ENCODE results near the gene RPL13. TPM values are rescaled to one million over a fixed set of nuclear protein-coding genes. Genes with fewer than 3 reads are reported as not detected.

The RPL13 gene
- total and polyA plus RNA-seq, 2 experiments from 2014 or later: 1,293 to 5,939 TPM

DNA sequence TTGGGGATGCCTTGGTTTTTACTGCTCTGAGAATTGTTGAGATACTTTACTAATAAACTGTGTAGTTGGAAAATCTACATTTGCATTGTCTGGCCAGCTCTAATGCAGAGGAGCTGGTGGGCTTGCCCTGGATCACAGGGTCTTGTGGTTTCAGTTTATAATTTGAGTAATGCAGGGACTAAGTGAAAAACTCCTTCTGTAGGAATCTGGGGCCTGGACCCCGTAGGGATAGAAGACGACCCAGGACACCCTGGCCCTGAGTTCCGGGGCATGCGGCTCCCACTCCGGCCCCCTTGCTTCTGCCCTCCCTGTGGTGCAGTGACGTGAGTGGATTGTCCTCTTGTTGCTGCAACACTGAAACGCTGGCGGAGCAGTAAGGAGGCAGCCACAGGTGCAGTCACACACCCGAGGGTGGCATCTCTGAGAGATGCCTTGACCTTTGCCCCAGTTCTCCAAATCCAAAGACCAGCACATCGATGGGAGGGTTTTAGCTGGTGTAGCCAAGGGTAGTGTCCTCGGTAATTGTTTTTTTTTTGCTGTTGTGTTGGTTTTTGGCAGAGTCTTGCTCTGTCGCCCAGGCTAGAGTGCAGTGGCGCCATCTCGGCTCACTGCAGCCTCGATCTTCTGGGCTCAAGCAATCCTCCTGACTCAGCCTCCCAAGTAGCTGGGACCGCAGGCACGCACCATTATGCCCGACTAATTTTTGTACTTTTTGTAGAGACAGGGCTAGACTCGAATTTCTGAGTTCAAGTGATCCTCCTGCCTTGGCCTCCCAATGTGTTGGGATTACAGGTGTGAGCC lies 2.6 kb upstream of the RPL13 start:
- no peaks in the 10 kb centered on the region for H3K9me3 ChIP-seq (ENCODE audit: low read depth)
- H3K27me3 ChIP-seq: no peaks in the 10 kb centered on the region
- no peak for DNase-seq (ENCODE audit: low read depth in 1 of 2, low spot score in 1 of 2)
- H3K4me3 ChIP-seq: no peak overlapping the region
- no peak for TF ChIP-seq CTCF (IDR thresholded peaks at IDR 0.05; ENCODE audit: low read depth, low read length)
- H3K4me1 ChIP-seq (ENCODE audit: low read depth): peaks cover 8% of the 10 kb centered on the region
- H3K36me3 ChIP-seq: peaks cover 29% of the 10 kb centered on the region
- H3K27ac ChIP-seq: peak overlapping the region; percentile 84

DNA sequence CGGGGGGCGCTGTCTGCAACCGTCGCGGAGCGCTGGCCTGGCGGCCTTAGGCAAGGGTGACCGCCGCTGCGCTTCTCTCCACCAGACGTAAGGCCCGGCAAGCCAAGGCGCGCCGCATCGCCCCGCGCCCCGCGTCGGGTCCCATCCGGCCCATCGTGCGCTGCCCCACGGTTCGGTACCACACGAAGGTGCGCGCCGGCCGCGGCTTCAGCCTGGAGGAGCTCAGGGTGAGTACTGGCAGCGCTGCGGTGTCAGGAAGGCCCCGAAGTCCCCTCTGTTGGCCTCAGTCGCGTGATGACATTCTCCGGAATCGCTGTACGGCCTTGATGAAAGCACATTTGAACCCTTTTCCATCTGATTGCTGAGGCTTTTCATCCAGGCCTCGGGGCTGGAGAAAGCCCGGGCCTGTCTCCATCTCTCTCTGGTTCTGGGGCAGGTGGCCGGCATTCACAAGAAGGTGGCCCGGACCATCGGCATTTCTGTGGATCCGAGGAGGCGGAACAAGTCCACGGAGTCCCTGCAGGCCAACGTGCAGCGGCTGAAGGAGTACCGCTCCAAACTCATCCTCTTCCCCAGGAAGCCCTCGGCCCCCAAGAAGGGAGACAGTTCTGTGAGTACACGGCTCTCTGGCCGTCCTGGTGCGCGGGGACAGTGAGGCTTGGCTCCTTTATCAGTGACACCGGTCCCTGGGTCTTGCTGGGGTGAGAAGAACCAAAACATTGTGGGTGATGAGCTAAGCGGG lies 831 bp downstream of the RPL13 start:
- Histone ChIP-seq H3K4me1 (ENCODE audit: low read depth) (peaks cover 20% of the 10 kb centered on the region), H3K36me3 (peaks cover 34% of the 10 kb centered on the region), H3K9me3 (ENCODE audit: low read depth) (no peaks in the 10 kb centered on the region), H3K27ac (peak overlapping the region; percentile 98), H3K4me3 (peak overlapping the region; percentile 72), H3K27me3 (no peaks in the 10 kb centered on the region)
- no peak for TF ChIP-seq CTCF (IDR thresholded peaks at IDR 0.05; ENCODE audit: low read depth, low read length)
- DNase-seq (ENCODE audit: low read depth in 1 of 2, low spot score in 1 of 2): no peak

DNA sequence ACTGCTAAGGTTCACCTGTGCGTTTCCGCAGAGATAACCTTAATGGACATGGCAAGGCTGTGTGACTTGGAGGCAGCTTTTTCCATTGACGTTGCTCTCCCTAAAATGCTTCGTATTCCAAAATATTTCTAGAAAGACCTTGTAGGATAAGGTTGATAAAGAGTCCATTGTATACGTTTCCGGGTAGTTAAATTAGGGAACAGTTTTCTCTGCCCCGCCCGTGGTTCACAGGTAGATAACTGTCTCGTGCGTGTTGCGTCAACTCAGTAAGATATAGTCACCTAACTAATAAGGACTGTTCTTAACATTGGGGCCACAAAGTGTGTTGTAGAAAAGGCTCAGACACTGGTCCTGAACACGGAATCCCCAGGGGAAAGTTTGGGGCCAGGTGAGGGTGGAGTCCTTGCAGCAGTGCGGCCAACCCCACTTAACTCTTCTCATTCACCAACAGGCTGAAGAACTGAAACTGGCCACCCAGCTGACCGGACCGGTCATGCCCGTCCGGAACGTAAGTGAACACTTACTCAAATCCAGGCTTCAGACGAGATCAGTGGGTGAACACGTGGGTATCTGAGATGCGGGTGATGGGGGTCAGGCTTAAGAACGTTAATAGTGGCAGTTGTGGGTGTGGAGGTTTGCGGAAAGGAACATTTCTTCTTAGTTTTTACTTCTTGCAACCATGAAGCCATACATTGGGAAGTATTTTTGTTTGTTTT lies 1.6 kb downstream of the RPL13 start:
- H3K9me3 ChIP-seq (ENCODE audit: low read depth): no peaks in the 10 kb centered on the region
- peak overlapping the region; percentile 72 for H3K4me3 ChIP-seq
- peak overlapping the region; percentile 50 for H3K27ac ChIP-seq
- no peak for TF ChIP-seq CTCF (IDR thresholded peaks at IDR 0.05; ENCODE audit: low read depth, low read length)
- peaks cover 32% of the 10 kb centered on the region for H3K36me3 ChIP-seq
- H3K4me1 ChIP-seq (ENCODE audit: low read depth): peaks cover 20% of the 10 kb centered on the region
- no peak for DNase-seq (ENCODE audit: low read depth in 1 of 2, low spot score in 1 of 2)
- H3K27me3 ChIP-seq: no peaks in the 10 kb centered on the region

DNA sequence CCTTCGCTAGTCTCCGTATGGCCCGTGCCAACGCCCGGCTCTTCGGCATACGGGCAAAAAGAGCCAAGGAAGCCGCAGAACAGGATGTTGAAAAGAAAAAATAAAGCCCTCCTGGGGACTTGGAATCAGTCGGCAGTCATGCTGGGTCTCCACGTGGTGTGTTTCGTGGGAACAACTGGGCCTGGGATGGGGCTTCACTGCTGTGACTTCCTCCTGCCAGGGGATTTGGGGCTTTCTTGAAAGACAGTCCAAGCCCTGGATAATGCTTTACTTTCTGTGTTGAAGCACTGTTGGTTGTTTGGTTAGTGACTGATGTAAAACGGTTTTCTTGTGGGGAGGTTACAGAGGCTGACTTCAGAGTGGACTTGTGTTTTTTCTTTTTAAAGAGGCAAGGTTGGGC lies 2.5 kb downstream of the RPL13 start:
- DNase-seq (ENCODE audit: low read depth in 1 of 2, low spot score in 1 of 2): no peak
- no peak overlapping the region for H3K4me3 ChIP-seq
- H3K9me3 ChIP-seq (ENCODE audit: low read depth): no peaks in the 10 kb centered on the region
- no peak for TF ChIP-seq CTCF (IDR thresholded peaks at IDR 0.05; ENCODE audit: low read depth, low read length)
- peaks cover 32% of the 10 kb centered on the region for H3K36me3 ChIP-seq
- H3K27ac ChIP-seq: no peak overlapping the region
- H3K4me1 ChIP-seq (ENCODE audit: low read depth): peaks cover 20% of the 10 kb centered on the region
- H3K27me3 ChIP-seq: no peaks in the 10 kb centered on the region

DNA sequence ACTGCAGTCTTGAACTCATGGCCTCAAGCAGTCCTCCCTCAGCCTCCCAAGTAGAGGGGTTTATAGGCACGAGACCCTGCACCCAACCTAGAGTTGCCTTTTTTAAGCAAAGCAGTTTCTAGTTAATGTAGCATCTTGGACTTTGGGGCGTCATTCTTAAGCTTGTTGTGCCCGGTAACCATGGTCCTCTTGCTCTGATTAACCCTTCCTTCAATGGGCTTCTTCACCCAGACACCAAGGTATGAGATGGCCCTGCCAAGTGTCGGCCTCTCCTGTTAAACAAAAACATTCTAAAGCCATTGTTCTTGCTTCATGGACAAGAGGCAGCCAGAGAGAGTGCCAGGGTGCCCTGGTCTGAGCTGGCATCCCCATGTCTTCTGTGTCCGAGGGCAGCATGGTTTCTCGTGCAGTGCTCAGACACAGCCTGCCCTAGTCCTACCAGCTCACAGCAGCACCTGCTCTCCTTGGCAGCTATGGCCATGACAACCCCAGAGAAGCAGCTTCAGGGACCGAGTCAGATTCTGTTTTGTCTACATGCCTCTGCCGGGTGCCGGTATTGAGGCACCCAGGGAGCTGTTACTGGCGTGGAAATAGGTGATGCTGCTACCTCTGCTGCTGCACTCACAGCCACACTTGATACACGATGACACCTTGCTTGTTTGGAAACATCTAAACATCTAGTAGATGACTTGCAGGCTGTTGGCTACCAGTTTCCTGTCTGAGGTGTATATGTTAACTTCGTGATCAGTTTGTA lies 3.3 kb downstream of the RPL13 start:
- TF ChIP-seq CTCF (IDR thresholded peaks at IDR 0.05; ENCODE audit: low read depth, low read length): no peak

More for the DNA sequence above, 3.3 kb downstream of the RPL13 start:
- Histone ChIP-seq H3K9me3 (ENCODE audit: low read depth) (no peaks in the 10 kb centered on the region), H3K27me3 (no peaks in the 10 kb centered on the region), H3K36me3 (peaks cover 32% of the 10 kb centered on the region), H3K4me1 (ENCODE audit: low read depth) (peaks cover 20% of the 10 kb centered on the region), H3K4me3 (no peak overlapping the region), H3K27ac (no peak overlapping the region)
- no peak for DNase-seq (ENCODE audit: low read depth in 1 of 2, low spot score in 1 of 2)
